ENCODE data around the gene NETO2. TPM values are rescaled to one million over a fixed set of nuclear protein-coding genes. Genes with fewer than 3 reads are reported as not detected.

The NETO2 gene
- total RNA-seq, 1 experiment from 2014 or later, result 10.3 TPM

DNA sequence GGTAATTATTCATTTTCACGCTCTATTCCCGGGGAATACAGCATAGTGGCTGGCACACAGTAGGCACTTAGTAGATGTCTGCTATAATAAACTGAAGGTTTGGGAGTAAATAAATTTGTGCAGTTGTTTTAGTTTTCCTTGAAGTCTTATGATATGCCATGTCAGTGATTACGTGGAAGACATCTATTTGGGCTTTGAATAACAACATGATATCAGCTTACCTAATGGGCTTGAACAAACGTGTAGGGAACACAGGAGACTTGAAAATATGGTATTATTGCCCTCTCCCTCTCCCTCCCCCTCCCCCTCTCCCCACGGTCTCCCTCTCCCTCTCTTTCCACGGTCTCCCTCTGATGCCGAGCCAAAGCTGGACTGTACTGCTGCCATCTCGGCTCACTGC lies 36.3 kb upstream of the NETO2 start:
- Histone ChIP-seq H3K4me2 (ENCODE audit: low read length) (no peak overlapping the region), H3K9ac (ENCODE audit: low read length) (no peak overlapping the region), H3K36me3 (ENCODE audit: control insufficient read depth in 1 of 2, insufficient read depth in 2 of 2, low read length in 2 of 2) (no peaks in the 10 kb centered on the region), H3K4me1 (ENCODE audit: control insufficient read depth in 1 of 2, insufficient read depth in 2 of 2, low read length in 2 of 2) (no peaks in the 10 kb centered on the region), H3K9me3 (ENCODE audit: control insufficient read depth in 1 of 2, insufficient read depth in 1 of 2, low read depth in 1 of 2, low read length in 2 of 2) (no peaks in the 10 kb centered on the region), H3K9me2 (ENCODE audit: insufficient read depth) (no peaks in the 10 kb centered on the region), H2AFZ (ENCODE audit: low read depth, low read length, poor library complexity, severe bottlenecking) (no peak overlapping the region), H4K20me1 (ENCODE audit: insufficient read depth) (no peaks in the 10 kb centered on the region), H3K27ac (ENCODE audit: low read depth, low read length) (no peak overlapping the region), H3K27me3 (ENCODE audit: insufficient read depth, low read length) (no peaks in the 10 kb centered on the region), H3K4me3 (replicated peaks in 1 of 2; ENCODE audit: low read depth in 1 of 2, low read length in 2 of 2) (no peak overlapping the region), H3K79me2 (ENCODE audit: insufficient read depth, low read length) (no peaks in the 10 kb centered on the region)
- BruUV-seq (replicated peaks), result no TSS peak
- intact Hi-C loops (cut with micrococcal nuclease), result no loop called here
- ATAC-seq, result no peak
- no peak for TF ChIP-seq JUND (IDR thresholded peaks at IDR 0.05)
- no peak for TF ChIP-seq EGR1 (IDR thresholded peaks at IDR 0.05; ENCODE audit: low read depth)
- TF ChIP-seq RAD21 (IDR thresholded peaks at IDR 0.05; ENCODE audit: low read depth), result no peak
- TF ChIP-seq CEBPB (IDR thresholded peaks at IDR 0.05; ENCODE audit: low read depth), result no peak
- no peak for TF ChIP-seq SIN3A (IDR thresholded peaks at IDR 0.05; ENCODE audit: low read depth)
- TF ChIP-seq SP1 (IDR thresholded peaks at IDR 0.05; ENCODE audit: low read depth), result no peak
- TF ChIP-seq, protein P1, sequence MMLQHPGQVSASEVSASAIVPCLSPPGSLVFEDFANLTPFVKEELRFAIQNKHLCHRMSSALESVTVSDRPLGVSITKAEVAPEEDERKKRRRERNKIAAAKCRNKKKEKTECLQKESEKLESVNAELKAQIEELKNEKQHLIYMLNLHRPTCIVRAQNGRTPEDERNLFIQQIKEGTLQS (IDR thresholded peaks at IDR 0.05), result no peak
- TF ChIP-seq YY1 (IDR thresholded peaks at IDR 0.05; ENCODE audit: extremely low read depth, insufficient replicate concordance, low read depth, low read length), result no peak
- TF ChIP-seq ZFX (IDR thresholded peaks at IDR 0.05), result no peak
- ChIA-PET RAD21 (ENCODE audit: low non-redundant PET in 1 of 2, low total read pairs in 2 of 2, uncharacterized antibody in 2 of 2, unreplicated experiment in 2 of 2) (no interaction called here), CTCF (no interaction called here), POLR2A (no interaction called here)
- no peak for DNase-seq (ENCODE audit: low read depth, low spot score)

DNA sequence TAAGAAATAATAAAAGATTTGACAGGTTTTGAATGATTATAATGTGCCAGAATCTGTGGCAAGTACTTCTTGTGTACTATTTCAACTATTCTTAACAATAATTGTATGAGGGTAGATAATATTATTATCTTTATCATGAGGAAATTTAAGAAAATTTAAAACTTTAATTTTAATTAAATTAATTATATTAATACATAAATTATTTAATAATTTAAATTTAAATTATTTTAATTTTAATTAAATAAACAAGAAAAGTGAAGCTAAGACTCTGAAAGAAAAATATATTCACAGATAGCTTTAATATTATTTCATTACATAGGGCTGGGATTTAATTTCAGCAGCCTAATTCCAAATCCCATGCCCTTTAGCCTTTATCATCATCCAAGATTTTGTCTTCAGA lies 31.4 kb upstream of the NETO2 start:
- Histone ChIP-seq H3K4me1 (ENCODE audit: control insufficient read depth in 1 of 2, insufficient read depth in 2 of 2, low read length in 2 of 2) (no peaks in the 10 kb centered on the region), H3K79me2 (ENCODE audit: insufficient read depth, low read length) (no peaks in the 10 kb centered on the region), H3K9me2 (ENCODE audit: insufficient read depth) (no peaks in the 10 kb centered on the region), H3K27ac (ENCODE audit: low read depth, low read length) (no peak overlapping the region), H3K4me2 (ENCODE audit: low read length) (no peak overlapping the region), H3K36me3 (ENCODE audit: control insufficient read depth in 1 of 2, insufficient read depth in 2 of 2, low read length in 2 of 2) (no peaks in the 10 kb centered on the region), H3K27me3 (ENCODE audit: insufficient read depth, low read length) (no peaks in the 10 kb centered on the region), H2AFZ (ENCODE audit: low read depth, low read length, poor library complexity, severe bottlenecking) (no peak overlapping the region), H4K20me1 (ENCODE audit: insufficient read depth) (no peaks in the 10 kb centered on the region), H3K9me3 (ENCODE audit: control insufficient read depth in 1 of 2, insufficient read depth in 1 of 2, low read depth in 1 of 2, low read length in 2 of 2) (no peaks in the 10 kb centered on the region), H3K9ac (ENCODE audit: low read length) (no peak overlapping the region), H3K4me3 (replicated peaks in 1 of 2; ENCODE audit: low read depth in 1 of 2, low read length in 2 of 2) (no peak overlapping the region)
- ChIA-PET POLR2A (no interaction called here), CTCF (no interaction called here), RAD21 (ENCODE audit: low non-redundant PET in 1 of 2, low total read pairs in 2 of 2, uncharacterized antibody in 2 of 2, unreplicated experiment in 2 of 2) (no interaction called here)
- no peak for DNase-seq (ENCODE audit: low read depth, low spot score)
- TF ChIP-seq RAD21 (IDR thresholded peaks at IDR 0.05; ENCODE audit: low read depth), result no peak
- no peak for TF ChIP-seq ELF1 (IDR thresholded peaks at IDR 0.05; ENCODE audit: borderline replicate concordance, low read depth)
- TF ChIP-seq SP1 (IDR thresholded peaks at IDR 0.05; ENCODE audit: low read depth), result no peak
- no peak for TF ChIP-seq JUND (IDR thresholded peaks at IDR 0.05)
- no peak for TF ChIP-seq ZFX (IDR thresholded peaks at IDR 0.05)
- TF ChIP-seq POLR2AphosphoS5 (IDR thresholded peaks at IDR 0.05; ENCODE audit: low read depth, low read length), result no peak
- no peak for TF ChIP-seq SRF (IDR thresholded peaks at IDR 0.05; ENCODE audit: low read depth)
- TF ChIP-seq, protein P1 (IDR thresholded peaks at IDR 0.05), result no peak
- TF ChIP-seq EGR1 (IDR thresholded peaks at IDR 0.05; ENCODE audit: low read depth), result no peak
- no peak for TF ChIP-seq FOSL1 (IDR thresholded peaks at IDR 0.05; ENCODE audit: low read depth)
- TF ChIP-seq, protein P2, sequence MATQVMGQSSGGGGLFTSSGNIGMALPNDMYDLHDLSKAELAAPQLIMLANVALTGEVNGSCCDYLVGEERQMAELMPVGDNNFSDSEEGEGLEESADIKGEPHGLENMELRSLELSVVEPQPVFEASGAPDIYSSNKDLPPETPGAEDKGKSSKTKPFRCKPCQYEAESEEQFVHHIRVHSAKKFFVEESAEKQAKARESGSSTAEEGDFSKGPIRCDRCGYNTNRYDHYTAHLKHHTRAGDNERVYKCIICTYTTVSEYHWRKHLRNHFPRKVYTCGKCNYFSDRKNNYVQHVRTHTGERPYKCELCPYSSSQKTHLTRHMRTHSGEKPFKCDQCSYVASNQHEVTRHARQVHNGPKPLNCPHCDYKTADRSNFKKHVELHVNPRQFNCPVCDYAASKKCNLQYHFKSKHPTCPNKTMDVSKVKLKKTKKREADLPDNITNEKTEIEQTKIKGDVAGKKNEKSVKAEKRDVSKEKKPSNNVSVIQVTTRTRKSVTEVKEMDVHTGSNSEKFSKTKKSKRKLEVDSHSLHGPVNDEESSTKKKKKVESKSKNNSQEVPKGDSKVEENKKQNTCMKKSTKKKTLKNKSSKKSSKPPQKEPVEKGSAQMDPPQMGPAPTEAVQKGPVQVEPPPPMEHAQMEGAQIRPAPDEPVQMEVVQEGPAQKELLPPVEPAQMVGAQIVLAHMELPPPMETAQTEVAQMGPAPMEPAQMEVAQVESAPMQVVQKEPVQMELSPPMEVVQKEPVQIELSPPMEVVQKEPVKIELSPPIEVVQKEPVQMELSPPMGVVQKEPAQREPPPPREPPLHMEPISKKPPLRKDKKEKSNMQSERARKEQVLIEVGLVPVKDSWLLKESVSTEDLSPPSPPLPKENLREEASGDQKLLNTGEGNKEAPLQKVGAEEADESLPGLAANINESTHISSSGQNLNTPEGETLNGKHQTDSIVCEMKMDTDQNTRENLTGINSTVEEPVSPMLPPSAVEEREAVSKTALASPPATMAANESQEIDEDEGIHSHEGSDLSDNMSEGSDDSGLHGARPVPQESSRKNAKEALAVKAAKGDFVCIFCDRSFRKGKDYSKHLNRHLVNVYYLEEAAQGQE (IDR thresholded peaks at IDR 0.05; ENCODE audit: low read depth), result no peak
- TF ChIP-seq CEBPB (IDR thresholded peaks at IDR 0.05; ENCODE audit: low read depth), result no peak
- no TSS peak for BruUV-seq (replicated peaks)
- no peak for ATAC-seq
- intact Hi-C loops (cut with micrococcal nuclease), result no loop called here

Data from HCT116 (cell line).